LoVo (cell line): ENCODE measurements around the gene PHLDB1.
"Not testable (repeated sequence)": the region's sequence is repeated elsewhere in the genome, so short reads cannot be mapped to it uniquely, and the experiment has no call there.

Experiments used
- DNase-seq: peaks from one replicate; pipeline ENCODE4 v3.0.0-alpha.2; 2016; ENCODE audit warnings: low spot score

PHLDB1 gene

DNA sequence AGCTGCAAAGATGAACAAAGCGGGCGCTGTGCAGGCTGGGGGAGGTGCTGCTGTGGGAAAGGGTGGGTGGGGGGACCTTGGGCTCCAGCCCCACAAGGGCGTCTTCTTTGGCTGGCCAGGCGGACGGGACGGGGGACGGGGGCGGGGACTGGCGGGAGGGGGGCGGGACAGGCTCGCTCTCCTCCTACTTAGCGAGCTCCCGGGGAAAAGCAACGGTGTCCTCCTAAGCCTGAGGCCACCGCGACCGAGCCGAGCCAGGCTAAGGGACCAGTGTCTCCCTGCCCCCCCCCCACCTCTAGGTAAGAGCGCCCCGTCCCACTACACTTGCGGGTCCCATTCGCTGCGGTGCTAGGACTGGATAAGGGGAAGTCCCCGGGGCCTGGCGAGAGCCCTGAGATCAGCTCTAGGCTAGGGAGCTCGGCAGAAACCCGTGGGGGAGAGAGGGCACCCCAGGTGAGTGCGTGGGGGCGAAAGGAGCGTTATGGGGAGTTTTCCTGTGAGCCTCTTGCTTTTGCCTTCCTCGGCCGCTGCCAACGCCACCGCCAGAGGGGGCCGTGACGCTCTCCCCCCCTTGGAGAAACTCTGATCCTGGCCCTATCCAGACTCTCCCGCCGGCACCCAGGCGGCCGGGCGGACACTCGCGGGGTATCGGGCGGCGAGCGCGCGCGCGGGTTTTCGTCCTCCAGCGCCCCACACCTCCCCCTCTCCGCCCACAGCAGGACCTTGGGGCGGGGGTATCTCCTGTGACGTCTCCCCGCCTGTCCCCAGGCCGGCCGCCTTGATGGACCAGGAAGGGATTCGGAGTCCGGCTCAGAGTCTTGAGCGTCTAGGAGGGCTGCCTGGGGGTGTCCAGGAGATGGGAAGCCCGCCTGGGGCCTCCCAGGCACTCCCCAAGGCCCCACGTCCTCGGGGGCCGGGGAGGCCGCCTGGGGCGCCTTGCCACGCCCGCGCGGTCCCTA, at the start of gene PHLDB1:
Gene PHLDB1, plus strand, starts transcription at position 215 of the 959 bp plus-strand sequence. CDS start 6,222 bp downstream, outside the sequence.
- DNase-seq = peak; percentile 66

DNA sequence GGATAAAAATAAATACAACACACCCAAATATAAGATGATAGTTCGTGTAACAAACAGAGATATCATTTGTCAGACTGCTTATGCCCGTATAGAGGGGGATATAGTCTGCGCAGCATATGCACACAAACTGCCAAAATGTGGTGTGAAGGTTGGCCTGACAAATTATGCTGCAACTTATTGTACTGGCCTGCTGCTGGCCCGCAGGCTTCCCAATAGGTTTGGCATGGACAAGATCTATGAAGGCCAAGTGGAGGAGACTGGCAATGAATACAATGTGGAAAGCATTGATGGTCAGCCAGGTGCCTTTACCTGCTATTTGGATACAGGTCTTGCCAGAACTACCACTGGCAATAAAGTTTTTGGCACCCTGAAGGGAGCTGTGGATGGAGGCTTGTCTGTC, 46.6 kb upstream of the PHLDB1 start:
- DNase-seq = no peak

DNA sequence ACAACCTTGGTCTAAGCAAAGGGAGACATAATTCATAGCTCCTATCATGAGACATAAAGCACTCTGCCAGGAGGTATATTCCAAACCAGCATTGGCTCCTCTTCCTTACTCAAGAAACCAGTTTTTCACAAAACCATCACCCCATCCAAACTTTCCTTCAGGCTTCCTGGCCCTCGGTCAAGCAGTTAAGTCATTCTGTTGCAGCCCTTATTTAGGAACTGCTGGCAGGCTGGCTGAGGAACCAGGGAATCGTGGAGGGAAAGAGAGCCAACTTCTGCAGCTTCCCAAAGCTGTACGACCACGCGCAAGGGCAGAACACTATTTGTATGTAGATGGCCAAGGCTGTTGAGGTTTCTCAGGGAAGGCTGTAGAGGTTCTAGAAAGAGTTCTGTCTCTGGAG, 42.4 kb upstream of the PHLDB1 start:
- DNase-seq = no peak

DNA sequence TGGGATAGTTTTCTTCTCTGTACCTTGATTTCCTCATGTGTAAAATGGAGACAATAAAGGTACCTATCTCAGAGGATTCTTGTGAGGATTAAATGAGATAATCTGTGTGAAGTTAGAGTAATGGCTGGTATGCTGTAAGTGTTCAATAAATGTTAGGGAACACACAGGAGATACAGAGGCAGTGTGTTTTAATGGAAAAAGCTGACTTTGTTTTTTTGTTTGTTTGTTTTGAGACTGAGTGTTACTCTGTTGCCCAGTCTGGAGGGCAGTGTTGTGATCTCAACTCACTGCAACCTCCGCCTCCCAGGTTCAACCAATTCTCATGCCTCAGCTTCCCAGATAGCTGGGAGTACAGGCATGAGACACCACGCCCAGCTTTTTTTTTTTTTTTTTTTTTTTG, 37.7 kb upstream of the PHLDB1 start:
- no peak for DNase-seq

DNA sequence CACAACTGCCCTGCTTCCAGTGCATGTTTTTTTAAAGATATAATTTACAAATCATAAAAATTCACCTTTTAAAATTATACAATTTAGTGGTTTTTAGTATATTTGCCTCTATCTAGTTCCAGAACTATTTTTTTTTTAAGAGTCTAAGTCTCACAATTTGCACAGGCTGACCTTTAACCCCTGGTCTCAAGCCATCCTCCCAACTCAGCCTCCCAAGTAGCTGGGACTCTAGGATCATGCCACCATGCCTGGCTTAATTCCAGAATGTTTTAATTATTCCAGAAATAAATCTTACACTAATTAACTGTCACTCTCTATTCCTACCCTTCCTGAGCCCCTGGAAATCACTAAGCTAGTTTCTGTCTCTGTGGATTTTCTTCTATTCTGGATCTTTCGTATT, 36.6 kb upstream of the PHLDB1 start:
- no peak for DNase-seq

DNA sequence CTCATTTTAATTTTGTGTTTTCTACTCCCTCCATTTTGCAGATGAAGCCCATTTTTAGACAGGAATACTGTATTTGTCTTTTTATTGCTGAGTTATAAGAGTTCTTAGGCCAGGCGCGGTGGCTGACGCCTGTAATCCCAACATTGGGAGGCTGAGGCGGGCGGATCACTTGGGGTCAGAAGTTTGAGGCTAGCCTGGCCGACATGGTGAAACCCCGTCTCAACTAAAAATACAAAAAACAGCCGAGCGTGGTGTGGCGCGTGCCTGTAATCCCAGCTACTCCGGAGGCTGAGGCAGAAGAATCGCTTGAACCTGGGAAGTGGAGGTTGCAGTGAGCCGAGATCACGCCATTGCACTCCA, 35.7 kb upstream of the PHLDB1 start:
- not testable (repeated sequence) for DNase-seq

DNA sequence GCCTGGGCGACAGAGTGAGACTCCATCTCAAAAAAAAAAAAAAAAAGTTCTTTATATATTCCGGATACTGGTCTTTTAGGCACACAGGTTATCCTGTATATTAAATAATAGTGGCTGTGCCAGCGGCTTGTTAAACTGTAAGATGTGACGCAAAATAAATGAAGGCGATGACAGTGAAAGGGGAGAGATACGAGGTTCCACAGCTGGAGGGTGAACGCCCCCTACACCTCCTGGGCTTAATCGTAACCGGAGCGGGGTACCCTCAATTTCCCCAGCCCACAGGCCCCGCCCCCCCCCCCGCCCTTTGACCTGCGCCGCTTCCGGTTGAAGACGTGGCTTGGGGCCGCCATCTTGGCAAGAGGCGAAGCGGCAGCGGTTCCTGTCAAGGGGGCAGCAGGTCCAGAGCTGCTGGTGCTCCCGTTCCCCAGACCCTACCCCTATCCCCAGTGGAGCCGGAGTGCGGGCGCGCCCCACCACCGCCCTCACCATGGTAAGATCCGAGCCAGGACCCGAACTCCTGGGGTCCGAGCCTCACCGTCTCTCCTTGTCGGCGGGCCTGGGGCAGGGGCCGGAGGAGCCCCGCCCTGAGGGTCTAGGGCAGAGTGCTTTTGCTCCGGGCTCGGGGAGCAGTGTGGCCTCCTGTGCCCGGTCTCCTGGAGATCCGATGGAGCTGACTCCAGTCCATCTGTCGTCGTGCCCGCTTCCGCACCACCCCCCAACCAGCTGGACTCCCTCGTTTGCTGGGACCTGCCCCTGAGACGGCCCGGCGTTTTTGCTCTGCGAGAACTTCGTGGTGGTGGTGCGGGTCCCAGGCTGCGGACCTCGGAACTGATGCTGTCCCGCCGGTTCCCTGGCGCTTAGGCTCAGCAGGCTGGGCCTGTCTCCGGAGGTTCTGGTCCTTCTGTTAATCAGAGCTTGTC, 35.1 kb upstream of the PHLDB1 start, which contains the start of gene ARCN1:
Gene ARCN1, plus strand, starts transcription at position 349 of the 920 bp plus-strand sequence. Its CDS starts 139 bp downstream, at position 488.
- DNase-seq = peak; percentile 75

DNA sequence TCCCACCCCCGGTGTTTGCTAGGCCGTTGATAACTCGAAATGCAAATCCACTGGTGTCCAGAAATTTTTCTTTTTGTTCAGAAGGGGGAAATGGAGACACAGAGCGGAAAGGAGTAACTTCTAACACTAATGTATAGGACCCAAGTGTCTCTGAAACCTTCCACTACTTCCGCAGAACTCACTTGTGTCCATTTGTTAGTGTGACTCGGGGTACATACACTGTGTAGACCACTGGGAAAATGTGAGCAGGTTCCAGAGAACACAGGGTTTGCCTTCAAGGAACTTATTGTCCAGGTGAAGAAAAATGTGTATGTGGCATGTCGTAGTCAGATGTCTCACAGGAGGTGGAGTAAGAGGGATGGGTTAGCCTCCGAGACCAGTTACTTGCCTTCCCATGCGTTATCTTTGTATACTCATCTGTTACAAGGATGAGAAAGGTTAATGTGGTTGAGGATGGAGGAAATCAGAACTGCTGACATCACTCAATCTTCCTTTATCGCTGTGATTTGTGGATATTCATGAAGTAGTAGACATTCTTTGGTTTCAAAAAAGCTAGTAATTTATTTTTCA, 34.3 kb upstream of the PHLDB1 start:
- peak; percentile 20 for DNase-seq

DNA sequence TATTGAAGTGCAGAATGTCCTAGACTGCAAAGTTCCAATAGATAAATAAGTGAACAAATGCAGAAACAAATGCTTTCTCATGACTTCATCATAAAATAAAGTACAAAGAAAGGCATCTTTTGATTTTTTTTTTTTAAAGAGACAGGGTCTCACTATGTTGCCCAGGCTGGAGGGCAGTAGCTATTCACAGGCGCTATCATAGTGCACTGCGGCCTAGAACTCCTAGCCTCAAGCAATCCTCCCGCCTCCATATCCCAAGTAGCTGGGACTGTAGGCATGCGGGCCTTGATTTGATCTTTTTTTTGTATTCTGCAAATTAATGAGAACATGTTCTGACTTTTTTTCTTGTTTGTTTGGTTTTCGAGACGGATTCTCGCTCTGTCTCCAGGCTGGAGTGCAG, 32.8 kb upstream of the PHLDB1 start:
- DNase-seq = no peak

DNA sequence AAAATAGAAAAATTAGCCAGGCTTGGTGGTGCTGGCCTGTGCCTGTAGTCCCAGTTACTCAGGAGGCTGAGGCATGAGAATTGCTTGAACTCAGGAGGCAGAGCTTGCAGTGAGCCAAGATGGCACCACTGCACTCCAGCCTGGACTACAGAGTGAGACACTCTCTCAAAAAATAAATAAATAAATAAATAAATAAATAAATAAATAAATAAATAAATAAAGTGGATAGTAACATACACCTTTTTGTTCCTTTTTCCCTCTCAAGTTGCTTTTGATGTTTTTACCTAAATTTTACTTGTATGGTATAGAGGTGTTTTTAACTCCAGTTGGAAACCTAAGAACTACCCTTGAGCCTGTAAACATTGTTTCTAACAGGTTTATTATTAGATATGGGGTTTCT, 29.4 kb upstream of the PHLDB1 start:
- not testable (repeated sequence) for DNase-seq

DNA sequence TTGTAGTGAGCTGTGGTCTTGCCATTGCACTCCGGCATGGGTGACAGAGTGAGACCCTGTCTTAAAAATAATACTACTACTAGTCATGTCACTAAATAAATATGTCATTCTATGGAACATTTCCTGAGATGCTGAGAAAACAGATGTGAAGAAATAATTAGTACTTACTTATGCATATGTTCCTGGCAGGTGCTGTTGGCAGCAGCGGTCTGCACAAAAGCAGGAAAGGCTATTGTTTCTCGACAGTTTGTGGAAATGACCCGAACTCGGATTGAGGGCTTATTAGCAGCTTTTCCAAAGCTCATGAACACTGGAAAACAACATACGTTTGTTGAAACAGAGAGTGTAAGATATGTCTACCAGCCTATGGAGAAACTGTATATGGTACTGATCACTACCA, 26.4 kb upstream of the PHLDB1 start:
- no peak for DNase-seq

DNA sequence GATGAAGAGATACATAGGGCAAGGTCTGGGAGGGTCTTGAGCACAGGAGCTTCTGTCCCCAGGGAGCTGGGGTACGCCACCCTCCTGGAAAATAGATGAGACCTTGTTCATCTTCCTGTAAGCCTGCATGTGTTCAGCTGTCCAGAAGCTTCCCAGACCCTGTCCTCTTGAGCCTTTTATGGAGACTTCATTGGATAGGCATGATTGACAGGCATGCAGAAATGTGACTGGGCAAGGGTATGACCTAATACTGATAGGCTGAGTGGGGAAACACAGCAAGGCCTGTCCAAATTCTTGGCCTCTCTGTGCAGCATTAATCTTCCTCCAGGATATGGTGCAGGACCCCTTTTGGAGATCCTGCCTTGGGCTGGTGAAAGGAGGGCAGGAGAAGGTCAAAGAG, 19.5 kb upstream of the PHLDB1 start:
- DNase-seq = no peak

DNA sequence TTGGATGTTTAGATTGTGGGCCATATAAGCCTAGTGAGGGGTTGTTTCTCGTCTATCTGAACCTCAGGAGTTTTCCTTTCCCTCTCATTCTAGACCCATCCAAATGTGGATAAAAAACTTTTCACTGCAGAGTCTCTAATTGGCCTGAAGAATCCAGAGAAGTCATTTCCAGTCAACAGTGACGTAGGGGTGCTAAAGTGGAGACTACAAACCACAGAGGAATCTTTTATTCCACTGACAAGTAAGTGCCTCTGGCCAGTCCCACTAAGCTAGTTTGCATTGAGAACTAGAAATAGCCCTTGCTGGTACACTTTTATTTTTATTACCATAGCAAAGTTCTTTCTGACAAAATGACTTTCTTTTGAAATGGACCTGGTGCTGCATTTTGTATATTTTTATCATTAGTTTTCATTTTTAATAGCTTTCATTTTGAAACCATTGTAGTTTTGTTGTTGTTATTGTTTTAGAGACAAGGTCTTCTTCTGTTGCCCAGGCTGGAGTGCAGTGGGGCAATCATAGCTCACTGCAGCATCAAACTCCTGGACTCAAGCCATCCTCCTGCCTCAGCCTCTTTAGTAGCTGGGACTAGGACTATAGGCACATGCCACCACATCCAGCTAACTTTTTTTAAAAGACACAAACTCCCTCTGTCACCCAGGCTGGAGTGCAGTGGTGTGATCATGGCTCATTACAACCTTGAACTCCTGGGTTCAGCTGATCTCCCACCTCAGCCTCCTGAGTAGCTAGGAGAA, 14.6 kb upstream of the PHLDB1 start:
- DNase-seq = no peak

DNA sequence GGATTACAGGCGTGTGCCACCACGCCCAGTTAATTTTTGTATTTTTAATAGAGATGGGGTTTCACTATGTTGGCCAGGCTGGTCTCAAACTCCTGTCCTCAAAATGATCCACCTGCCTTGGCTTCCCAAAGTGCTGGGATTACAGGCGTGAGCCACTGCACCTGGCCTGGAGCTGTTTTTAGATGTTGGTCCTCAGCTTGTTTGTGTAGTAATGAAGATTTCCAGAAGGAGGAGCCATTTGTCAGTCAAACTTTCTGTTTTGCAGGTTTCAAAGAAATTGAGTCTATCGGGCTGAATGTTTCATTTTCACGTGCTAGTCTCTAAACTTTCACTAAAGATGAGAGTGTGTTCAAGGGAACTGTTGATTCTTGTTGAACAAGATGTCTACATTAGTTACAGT, 12.4 kb upstream of the PHLDB1 start:
- not testable (repeated sequence) for DNase-seq

DNA sequence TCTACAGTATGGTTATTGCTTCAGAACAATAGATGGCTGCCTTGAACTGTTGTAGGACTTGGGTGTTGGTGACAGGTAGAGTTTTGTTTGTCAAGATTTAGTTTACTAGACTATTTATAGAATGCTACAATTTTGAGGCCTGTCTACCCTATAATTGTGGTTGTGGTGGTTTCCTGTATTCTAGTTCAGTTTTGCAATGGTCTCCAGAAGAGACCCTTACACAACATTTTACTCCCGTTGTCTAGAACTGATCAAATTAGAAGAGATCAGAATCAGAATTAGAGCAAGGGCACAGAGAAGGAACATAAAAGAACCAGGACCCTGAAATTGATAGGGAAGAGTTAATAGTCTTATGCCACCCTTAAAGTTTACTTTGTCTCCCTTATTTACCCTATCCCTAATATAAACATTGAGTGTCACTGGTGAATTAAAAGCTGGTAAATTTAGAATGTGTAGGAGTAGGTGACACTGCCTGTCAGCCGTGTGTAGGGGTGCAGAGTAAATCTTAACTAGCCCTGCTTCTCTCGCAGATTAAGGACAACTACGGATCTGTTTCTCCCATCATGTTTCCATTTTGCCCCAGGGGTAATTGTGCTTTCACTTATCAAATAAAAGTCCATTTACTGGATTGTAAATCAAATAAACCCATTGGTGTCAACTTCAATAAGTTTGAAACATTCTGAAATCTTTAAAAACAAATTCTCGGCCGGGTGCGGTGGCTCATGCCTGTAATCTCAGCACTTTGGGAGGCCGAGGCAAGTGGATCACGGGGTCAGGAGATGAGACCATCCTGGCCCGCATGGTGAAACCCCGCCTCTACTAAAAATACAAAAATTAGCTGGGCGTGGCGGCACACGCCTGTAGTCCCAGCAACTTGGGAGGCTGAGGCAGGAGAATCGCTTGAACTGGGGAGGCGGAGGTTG, 10.9 kb upstream of the PHLDB1 start:
- DNase-seq = no peak

DNA sequence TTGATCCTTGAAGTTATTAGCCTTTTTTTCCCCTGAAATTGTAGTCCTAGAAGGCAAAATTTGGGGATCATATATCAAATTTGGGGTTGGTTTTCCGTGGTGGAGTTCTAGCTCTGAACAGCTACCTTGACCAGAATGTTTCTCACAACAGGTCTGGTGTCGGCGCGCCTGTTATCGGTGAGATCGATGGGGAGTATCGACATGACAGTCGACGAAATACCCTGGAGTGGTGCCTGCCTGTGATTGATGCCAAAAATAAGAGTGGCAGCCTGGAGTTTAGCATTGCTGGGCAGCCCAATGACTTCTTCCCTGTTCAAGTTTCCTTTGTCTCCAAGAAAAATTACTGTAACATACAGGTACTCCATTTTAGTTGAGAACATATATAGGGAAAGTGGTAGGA, 9.9 kb upstream of the PHLDB1 start:
- no peak for DNase-seq

DNA sequence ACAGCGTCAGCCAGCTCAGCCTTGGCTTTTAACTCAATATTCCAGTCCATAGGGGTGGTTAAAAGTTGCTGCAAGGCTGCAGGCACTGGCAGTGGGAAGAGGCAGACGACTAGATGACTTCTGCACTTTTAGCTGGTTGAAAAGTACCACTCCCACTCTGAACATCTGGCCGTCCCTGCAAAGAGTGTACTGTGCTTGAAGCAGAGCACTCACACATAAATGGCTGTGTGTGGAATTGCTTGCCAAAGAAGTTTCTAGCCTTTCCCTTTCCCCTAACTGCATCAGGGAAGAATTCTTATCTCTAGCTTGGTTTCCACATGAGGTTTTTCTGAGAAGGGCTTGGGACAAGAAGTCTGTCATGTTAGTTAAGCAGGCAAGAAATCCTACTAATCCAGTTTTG, 5.1 kb upstream of the PHLDB1 start:
- no peak for DNase-seq

DNA sequence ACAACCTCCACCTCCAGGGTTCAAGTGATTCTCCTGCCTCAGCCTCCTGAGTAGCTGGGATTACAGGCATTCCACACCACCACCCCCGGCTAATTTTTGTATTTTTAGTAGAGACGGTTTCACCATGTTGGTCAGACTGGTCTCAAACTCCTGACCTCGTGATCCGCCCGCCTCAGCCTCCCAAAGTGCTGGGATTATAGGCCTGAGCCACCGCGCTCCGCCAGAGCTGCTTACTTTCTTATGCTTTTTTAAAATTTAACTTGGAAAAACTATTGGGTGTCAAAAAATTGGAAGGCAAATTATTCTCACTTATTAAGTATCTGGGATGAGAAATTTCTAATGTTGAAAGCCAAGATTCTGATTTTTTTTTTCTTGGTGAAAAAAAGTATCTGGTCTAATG, 3.7 kb upstream of the PHLDB1 start:
- not testable (repeated sequence) for DNase-seq

DNA sequence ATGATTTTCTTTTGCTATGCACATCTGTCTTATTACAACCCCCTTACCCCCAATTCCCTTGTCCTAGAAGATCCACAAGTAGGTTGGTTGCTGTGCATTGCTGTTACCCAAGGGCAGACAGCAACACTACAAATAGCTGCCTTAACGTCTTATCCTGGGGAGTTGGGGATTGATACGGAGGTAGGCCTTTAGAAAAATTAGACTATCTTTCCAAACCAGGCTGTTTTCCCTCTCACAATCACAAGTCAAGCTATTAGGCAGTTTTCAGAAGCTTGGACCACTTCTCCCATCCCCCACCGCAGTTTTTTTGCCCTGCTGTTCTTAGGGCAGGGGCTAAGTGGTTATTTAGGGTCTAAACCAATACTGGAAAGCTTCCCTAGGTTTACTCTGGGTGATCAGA, 2.8 kb upstream of the PHLDB1 start:
- DNase-seq = no peak

DNA sequence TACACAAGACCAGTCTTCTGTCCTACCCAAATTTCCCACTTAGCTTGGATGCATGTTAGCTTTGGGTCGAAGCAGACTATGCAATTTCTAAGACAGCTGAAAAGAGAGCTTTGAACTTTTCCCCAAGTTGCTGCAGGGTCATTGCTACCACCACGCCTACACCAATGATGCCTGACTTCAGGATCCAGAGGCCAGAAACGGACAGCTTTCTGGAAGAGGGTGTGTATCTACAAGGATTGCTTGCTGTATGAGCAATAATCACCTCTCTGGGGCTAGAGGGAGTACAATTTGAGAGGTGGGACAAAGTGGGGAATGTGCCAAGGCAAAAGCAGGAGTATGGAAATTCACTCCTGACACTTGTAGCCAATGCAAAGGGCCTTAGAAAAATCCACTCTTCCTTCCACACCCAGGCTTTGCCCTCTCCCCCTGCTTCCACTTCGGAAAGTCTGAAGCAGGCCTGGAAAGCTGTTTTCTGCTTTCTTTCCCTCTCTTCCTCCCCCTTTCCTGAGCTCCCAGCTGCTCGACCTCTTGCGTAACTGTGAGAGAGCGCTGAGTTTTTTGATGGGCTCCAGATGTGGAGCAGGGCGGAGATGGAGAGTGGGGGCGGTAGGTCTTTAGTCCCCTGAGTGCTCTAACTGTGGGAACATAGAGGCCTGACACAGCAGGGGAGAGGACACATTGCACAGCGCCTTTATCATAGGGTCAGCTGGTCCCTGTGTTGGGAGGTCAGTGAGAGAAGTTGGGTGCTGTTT, 2.1 kb upstream of the PHLDB1 start:
- DNase-seq = no peak
